ENCODE results near the gene AP1G2.
"Not testable (repeated sequence)": the region's sequence is repeated elsewhere in the genome, so short reads cannot be mapped to it uniquely, and the experiment has no call there.

Gene AP1G2, protein sequence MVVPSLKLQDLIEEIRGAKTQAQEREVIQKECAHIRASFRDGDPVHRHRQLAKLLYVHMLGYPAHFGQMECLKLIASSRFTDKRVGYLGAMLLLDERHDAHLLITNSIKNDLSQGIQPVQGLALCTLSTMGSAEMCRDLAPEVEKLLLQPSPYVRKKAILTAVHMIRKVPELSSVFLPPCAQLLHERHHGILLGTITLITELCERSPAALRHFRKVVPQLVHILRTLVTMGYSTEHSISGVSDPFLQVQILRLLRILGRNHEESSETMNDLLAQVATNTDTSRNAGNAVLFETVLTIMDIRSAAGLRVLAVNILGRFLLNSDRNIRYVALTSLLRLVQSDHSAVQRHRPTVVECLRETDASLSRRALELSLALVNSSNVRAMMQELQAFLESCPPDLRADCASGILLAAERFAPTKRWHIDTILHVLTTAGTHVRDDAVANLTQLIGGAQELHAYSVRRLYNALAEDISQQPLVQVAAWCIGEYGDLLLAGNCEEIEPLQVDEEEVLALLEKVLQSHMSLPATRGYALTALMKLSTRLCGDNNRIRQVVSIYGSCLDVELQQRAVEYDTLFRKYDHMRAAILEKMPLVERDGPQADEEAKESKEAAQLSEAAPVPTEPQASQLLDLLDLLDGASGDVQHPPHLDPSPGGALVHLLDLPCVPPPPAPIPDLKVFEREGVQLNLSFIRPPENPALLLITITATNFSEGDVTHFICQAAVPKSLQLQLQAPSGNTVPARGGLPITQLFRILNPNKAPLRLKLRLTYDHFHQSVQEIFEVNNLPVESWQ

GRCh38 chr14:23567186-23568020, at the start of gene AP1G2:
AP1G2 (minus strand) TSS chr14:23567791; CDS start chr14:23567314, 477 bp downstream.
- peak; percentile 89 for DNase-seq

DNA sequence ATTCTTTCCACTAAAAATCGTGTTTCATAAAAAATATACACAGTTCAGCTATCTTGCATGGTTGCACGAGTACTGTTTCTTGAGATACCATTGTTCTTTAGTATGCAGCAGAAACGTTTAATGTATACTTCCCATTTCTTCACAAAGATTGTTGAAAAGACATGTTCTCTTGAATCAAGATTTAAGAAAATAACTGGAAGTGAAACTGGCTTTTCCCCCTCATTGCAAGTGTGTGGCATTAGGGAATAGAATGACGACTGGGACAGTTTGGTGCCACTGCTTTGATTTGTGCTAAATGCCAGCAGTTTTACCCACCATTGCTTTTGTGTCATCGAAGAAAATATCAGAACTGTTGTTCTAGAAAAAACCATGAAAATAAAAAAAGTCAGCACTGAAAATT, 48.3 kb upstream of the AP1G2 start:
- DNase-seq, result no peak

DNA sequence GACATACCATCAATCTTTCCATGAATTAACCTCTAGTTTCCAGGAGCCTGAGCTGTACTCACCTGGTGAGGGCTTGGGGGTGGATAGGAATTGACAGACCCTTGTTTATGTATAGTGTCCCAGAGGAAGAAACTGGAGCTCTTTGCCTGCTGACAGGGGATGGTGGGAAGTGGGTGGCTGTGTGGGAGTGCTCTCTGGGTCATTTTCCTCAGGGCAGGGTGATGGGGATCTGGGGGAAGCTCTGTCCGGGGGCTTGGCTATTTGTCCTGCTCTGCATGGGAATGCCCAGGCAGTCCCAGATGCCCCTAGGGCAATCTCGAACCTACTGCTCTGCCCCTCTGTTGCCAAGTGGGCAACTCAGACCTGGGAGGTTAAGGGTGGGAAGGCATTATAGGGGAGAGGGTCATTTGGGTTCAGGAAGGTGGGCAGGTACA, 46.8 kb upstream of the AP1G2 start:
- no peak for DNase-seq

DNA sequence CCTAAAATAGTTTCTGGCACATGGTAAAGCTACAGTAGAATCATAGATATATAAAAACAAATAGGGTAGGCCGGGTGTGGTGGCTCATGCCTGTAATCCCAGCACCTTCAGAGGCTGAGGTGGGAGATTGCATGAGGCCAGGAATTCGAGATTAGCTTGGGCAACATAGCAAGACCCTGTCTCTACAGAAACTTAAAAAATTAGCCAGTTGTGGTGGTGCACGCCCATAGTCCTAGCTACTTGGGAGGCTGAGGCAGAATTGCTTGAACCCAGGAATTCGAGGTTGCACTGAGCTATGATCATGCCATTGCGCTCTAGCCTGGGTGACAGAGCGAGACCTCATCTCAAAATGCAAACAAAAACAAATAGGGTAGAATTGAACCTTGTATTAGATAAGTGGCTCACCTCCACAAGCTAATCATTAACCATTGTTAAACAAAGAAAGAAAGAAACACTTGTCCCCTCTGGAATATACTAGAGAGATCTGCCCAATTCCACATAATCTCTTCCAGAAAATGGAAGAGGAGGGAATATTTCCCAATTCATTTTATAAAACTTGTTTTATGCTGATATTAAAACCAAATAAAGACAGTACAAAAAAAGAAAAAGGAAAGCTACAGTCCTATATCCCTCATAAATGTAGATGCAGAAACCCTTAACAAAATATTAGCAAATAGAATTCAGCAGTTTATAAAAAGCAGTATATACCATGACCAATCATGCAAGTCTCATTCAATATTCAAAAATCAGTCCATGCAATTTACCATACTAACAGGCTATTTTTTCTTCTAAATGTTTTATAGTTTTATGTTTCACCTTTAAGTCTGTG, 45.9 kb upstream of the AP1G2 start:
- no peak for DNase-seq

- no peak for DNase-seq
These were observed 45.2 kb upstream of the AP1G2 start for GRCh38 chr14:23612802-23613201.

- DNase-seq, result no peak
These were observed 44.8 kb upstream of the AP1G2 start for GRCh38 chr14:23612354-23612732.

DNA sequence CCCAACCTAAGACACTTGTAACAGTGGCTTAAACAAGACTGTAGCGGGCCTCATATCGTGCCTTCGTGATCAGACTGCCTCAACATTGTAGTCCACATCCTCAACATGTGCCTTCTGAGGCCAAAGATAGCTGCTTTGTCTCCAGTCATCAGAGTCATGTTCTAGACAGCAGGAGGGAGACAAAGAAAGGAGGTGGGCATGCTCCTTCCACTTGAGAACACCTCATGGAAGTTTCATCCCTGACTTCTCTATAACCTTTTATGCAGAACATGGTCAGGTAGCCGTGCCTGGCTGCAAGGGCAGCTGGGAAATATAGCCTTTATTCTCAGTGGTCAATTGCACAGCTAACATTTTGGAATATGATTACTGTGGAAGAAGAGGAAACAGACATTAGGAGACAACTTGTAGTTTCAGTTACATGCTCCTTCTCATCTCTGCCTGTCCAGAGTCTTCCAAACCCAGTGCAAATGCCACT, 43.3 kb upstream of the AP1G2 start:
- DNase-seq, result no peak

DNA sequence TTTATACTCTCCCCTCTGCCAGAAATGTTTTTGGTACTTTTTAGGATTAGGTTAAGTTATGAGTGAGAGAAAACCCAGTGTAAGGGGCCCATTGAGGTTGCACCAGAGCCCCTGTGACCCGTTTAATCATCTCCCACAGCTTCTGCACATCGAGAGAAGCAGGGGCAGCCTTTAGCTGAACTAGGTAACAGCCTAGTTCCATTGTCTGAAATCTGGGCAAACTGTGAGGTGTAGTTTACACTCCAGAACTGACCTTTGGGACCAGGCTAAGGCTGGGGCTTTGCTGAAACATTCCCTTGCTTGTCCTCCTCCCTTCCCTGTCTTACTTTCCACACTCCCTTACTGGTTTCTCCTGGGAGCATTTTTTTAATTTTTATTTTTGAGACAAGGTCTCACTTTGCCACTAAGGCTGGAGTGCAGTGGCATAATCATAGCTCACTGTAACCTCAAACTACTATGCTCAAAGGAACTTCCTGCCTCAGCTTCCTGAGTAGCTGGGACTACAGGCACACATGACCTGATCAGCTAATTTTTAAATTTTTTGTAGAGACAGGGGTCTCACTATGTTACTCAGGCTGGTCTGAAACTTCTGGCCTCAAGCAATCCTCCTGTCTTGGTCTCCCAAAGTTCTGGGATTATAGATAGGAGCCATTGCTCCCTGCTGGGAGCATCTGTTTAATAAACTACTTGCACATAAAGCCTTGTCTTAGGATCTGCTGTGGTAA, 42.7 kb upstream of the AP1G2 start:
- no peak for DNase-seq

- DNase-seq, result not testable (repeated sequence)
These were observed 42.0 kb upstream of the AP1G2 start for GRCh38 chr14:23609411-23610089.

DNA sequence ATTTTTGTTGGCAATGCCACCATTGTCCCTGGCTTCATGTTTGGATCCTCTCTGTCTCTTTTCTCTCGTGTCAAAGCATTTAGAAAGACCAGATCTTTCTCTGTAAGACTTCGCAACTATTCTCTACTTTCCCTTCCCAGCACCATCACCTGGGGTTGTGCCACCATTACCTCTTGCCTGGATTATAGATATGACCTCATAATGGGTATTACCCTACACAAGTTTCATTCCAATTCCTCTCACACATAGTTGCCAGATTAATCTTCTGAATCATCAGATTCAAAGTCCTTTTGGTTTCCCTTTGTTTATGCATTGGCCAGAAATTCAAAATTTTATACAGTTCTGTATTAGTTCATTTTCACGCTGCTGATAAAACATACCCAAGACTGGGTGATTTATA, 41.4 kb upstream of the AP1G2 start:
- no peak for DNase-seq

DNA sequence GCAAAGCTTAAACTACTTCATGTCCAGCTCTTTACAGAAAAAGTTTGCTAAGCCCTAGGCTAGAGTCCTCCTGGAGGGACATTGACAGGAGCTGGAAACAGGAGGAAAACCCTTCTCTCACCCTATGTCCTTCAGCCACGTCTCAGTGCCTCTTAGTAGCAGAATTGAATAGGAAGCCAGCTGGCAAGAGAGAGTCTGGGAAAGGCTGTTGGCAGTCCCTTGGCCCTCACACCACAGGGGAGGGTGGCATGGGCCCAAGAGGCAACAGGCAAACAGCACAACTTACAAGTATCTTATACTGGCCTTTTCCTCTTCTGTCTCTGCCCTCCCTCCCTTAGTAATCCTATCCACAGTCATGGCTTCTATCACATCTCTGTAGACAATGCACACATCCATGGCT, 40.9 kb upstream of the AP1G2 start:
- no peak for DNase-seq

DNA sequence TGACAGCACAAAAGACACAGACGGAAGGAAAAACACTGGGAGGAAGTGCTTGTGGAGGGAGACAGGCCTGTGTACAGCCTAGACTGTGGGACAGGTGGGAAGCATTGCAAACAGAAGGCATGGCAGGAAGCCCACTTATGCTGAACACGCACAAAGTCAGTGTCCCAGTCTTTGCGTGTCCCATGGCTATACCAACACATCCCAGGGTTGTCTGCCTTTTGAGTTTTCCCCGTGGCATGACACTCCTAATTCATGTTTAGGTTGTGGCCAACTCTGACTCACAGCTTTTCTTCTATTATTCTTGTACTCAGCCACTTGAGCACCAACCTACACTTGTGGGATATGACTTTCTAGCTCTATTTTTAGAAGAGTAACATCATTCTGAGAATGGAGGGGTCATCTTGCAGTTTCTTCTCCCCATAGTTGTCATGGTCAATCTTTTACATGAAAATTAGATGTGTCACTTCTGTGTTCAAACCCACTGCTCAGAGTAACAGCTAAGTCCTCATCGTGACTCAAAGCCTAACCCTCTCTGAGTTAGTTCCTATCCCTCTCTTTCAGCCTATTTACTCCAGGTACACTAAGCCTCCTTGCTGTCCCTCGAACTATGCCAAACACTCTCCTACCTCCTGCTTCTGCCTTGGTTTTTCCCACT, 38.5 kb upstream of the AP1G2 start:
- DNase-seq, result no peak

DNA sequence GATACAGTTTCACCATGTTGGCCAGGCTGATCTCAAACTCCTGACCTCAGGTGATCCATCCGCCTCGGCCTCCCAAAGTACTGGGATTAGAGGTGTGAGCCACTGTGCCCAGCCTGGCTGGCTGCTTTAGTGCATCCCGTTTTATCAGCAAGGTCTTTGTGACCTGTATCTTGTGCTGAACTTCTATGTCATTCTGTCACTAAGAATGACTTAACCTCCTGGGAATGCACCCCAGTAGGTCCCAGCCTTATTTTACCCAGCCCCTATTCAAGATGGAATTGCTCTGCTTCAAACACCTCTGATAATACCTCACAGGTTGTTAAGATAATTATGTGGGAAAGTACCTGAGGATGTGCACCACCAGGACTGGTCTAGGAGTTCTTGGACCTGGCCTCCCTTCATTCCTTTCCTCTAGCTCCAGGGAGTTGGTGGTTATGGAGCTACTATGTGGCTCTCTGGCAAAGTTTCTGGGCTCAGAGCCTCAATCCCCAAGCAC, 37.1 kb upstream of the AP1G2 start:
- no peak for DNase-seq

DNA sequence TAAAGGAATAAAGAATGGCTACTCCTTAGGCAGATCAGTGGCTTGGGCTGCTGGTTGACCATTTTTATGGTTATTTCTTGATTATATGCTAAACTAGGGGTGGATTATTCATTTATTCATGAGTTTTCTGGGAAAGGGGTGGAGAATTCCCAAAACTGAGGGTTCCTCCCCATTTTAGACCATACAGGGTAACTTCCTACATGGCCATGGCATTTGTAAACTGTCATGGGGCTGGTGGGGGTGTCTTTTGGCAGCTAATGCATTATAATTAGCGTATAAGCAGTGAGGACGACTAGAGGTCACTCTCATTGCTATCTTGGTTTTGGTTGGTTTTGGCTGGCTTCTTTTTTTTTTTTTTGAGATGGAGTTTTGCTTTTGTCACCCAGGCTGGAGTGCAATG, 36.6 kb upstream of the AP1G2 start:
- DNase-seq, result no peak

GRCh38 chr14:23603103-23603502, 35.5 kb upstream of the AP1G2 start:
- DNase-seq, result no peak

GRCh38 chr14:23602181-23603095, 34.8 kb upstream of the AP1G2 start:
- DNase-seq, result no peak

GRCh38 chr14:23601845-23602180, 34.2 kb upstream of the AP1G2 start:
- no peak for DNase-seq

DNA sequence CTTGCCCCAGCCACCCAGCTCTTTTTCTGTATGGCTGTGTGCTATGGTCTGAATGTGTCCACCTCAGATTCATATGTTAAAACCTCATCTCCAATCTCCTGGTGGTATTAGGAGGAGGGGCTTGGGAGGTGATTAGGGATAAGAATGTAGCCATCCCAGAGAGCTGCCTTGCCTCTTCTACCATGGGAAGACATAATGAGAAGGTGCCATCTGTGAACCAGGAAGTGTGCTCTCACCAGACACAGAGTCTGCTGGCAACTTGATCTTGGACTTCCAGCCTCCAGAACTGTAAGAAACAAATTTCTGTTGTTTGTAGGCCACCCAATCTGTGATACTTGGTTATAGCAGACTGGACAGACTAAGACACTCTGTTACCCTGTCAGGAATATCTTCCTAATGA, 33.8 kb upstream of the AP1G2 start:
- no peak for DNase-seq

DNA sequence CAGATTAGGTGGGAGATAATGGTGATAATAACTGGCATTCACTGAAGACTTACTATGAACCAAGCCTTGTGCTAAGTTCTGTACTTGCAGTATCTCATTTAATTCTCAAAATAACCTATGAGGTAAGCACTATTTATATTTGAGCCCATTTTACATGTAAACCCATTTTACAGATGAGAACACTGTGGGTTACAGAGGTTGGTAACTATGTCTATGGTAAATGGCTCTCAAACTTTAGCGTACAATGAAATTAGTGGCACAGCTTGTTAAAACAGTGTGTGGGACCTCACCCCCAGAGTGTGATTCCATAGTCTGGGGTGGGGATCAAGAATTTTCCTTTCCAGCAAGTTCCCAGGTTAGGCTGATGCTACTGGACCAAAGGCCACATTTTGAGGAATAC, 33.2 kb upstream of the AP1G2 start:
- DNase-seq, result no peak
